C4-2B (cell line): Measurements from ENCODE around the gene SWAP70.

Experiments
- H3K27ac ChIP-seq: fragments of 450-650 bp; 2 replicates; pipeline ENCODE4 v1.5.1; 2017
- CTCF ChIP-seq: fragments of 450-650 bp; conservative IDR thresholded peaks from 2 replicates; pipeline ENCODE4 v1.5.1; 2017; ENCODE audit warnings: mild to moderate bottlenecking
- ZFX ChIP-seq: fragments of 450-650 bp; IDR thresholded peaks from 2 replicates; pipeline ENCODE4 v1.6.1; 2017

Gene SWAP70

GRCh38 chr11:9796854-9797253, 133.0 kb downstream of the SWAP70 start:
- TF ChIP-seq CTCF (no peak), ZFX (no peak)
- H3K27ac ChIP-seq, result no peak overlapping the region

GRCh38 chr11:9797300-9797699, 133.4 kb downstream of the SWAP70 start:
- H3K27ac ChIP-seq, result no peak overlapping the region
- TF ChIP-seq CTCF, result no peak

- TF ChIP-seq ZFX (no peak), CTCF (no peak)
- H3K27ac ChIP-seq, result no peak overlapping the region
These were observed 136.0 kb downstream of the SWAP70 start for GRCh38 chr11:9799886-9800285.

GRCh38 chr11:9802291-9802861, 138.5 kb downstream of the SWAP70 start:
- no peak overlapping the region for H3K27ac ChIP-seq
- TF ChIP-seq CTCF, result no peak
- no peak for TF ChIP-seq ZFX
